Adrenal gland (tissue), 5 donors: Measurements from ENCODE around the gene CEL.

ENCODE experiments used
- CTCF ChIP-seq, 6 experiments: fragments of 450-650 bp in 4 of 6; fragments of 200-600 bp in 2 of 6; sonication (generic) in 1 of 6; IDR thresholded peaks; 1 replicate in 5 of 6; 2 replicates in 1 of 6; pipeline versions ENCODE4 v1.5.1 to v1.8.0; 2016 to 2021; ENCODE audit warnings: antibody characterized with exemption in 6 of 6, mild to moderate bottlenecking in 2 of 6, moderate library complexity in 1 of 6
- POLR2A ChIP-seq, 2 donors: fragments of 450-650 bp; IDR thresholded peaks; one replicate each; pipeline ENCODE4 v1.6.1; 2017; ENCODE audit warnings: antibody characterized with exemption in 2 of 2, mild to moderate bottlenecking in 2 of 2, moderate library complexity in 1 of 2
- donor health status: DM: no; HTN: no; CAD: no.

GRCh38 chr9:133048595-133048994 is 13.2 kb upstream of the CEL start:
- TF ChIP-seq CTCF (IDR thresholded peaks at IDR 0.05) (peak in 5 of 6 experiments; percentile 5 to 40 (median 25)), POLR2A (IDR thresholded peaks at IDR 0.05) (no peak)
